H9 (cell line): Measurements from ENCODE around the gene SNHG17. TPM values are rescaled to one million over a fixed set of nuclear protein-coding genes. Genes with fewer than 3 reads are reported as not detected.

ENCODE experiments used
- DNase-seq: peaks from one replicate; pipeline ENCODE4 v3.0.0-alpha.2; 2017
- H2AFZ ChIP-seq: one replicate; pipeline ENCODE4 v1.6.1; 2013; ENCODE audit warnings: mild to moderate bottlenecking, low read length, control low read depth, moderate library complexity
- H2AK5ac ChIP-seq: 2 replicates; pipeline ENCODE4 v1.6.1; 2013; ENCODE audit warnings: low read length, control low read depth, mixed read lengths; ENCODE audit not compliant: insufficient read length
- H2BK120ac ChIP-seq: one replicate; pipeline ENCODE4 v1.6.1; 2013; ENCODE audit warnings: low read depth, mild to moderate bottlenecking, low read length, control low read depth, inconsistent platforms; ENCODE audit not compliant: poor library complexity, severe bottlenecking
- H2BK12ac ChIP-seq: 2 replicates; pipeline ENCODE4 v1.6.1; 2013; ENCODE audit warnings: low read length, control low read depth, mixed read lengths, low read depth; ENCODE audit not compliant: insufficient read length
- H2BK15ac ChIP-seq: 2 replicates; pipeline ENCODE4 v1.6.1; 2013; ENCODE audit warnings: low read depth, low read length, control low read depth
- H2BK20ac ChIP-seq: one replicate; pipeline ENCODE4 v1.6.1; 2013; ENCODE audit warnings: low read depth, mild to moderate bottlenecking, low read length, control low read depth, inconsistent platforms; ENCODE audit not compliant: poor library complexity, severe bottlenecking
- H2BK5ac ChIP-seq: 2 replicates; pipeline ENCODE4 v1.6.1; 2013; ENCODE audit warnings: low read length, control low read depth, mixed read lengths; ENCODE audit not compliant: insufficient read length
- H3K14ac ChIP-seq: 2 replicates; pipeline ENCODE4 v1.6.1; 2013; ENCODE audit warnings: low read length, control low read depth; ENCODE audit not compliant: insufficient read depth
- H3K18ac ChIP-seq: 2 replicates; pipeline ENCODE4 v1.6.1; 2013; ENCODE audit warnings: low read depth, mild to moderate bottlenecking, mixed read lengths, low read length, control low read depth; ENCODE audit not compliant: insufficient read length
- H3K23ac ChIP-seq: 2 replicates; pipeline ENCODE4 v1.6.1; 2013; ENCODE audit warnings: low read length, control low read depth, mixed read lengths, low read depth; ENCODE audit not compliant: insufficient read length
- H3K23me2 ChIP-seq: 2 replicates; pipeline ENCODE4 v1.6.1; 2013; ENCODE audit warnings: low read depth, mild to moderate bottlenecking, mixed read lengths, low read length, control low read depth; ENCODE audit not compliant: insufficient read length, poor library complexity, severe bottlenecking
- H3K27ac ChIP-seq: 2 replicates; pipeline ENCODE4 v1.5.1; 2013; ENCODE audit warnings: low read length, control low read depth, mixed read lengths, low read depth; ENCODE audit not compliant: insufficient read length
- H3K27me3 ChIP-seq: 2 replicates; pipeline ENCODE4 v1.6.1; 2013; ENCODE audit warnings: low read length, control low read depth, inconsistent platforms; ENCODE audit not compliant: insufficient read depth
- H3K4ac ChIP-seq: 2 replicates; pipeline ENCODE4 v1.6.1; 2013; ENCODE audit warnings: low read depth, mild to moderate bottlenecking, control low read depth, inconsistent platforms, low read length, moderate library complexity
- H3K4me1 ChIP-seq: 2 replicates; pipeline ENCODE4 v1.6.1; 2013; ENCODE audit warnings: low read length, control low read depth, inconsistent platforms; ENCODE audit not compliant: insufficient read depth
- H3K4me2 ChIP-seq: 2 replicates; pipeline ENCODE4 v1.6.1; 2013; ENCODE audit warnings: low read length, control low read depth, mixed read lengths; ENCODE audit not compliant: insufficient read length, insufficient read depth
- H3K56ac ChIP-seq: 2 replicates; pipeline ENCODE4 v1.6.1; 2013; ENCODE audit warnings: low read depth, mild to moderate bottlenecking, mixed read lengths, low read length, control low read depth; ENCODE audit not compliant: insufficient read length
- H3K79me1 ChIP-seq: 2 replicates; pipeline ENCODE4 v1.6.1; 2013; ENCODE audit warnings: low read depth, mild to moderate bottlenecking, moderate library complexity, low read length, control low read depth, inconsistent platforms; ENCODE audit not compliant: insufficient read depth, poor library complexity, severe bottlenecking
- H3K79me2 ChIP-seq: 2 replicates; pipeline ENCODE4 v1.6.1; 2013; ENCODE audit warnings: low read length, control low read depth, inconsistent platforms; ENCODE audit not compliant: insufficient read depth
- H3K9ac ChIP-seq: 2 replicates; pipeline ENCODE4 v1.6.1; 2013; ENCODE audit warnings: low read length, control low read depth, mixed read lengths; ENCODE audit not compliant: insufficient read length; ENCODE audit errors: extremely low read depth
- H3K9me3 ChIP-seq: one replicate; pipeline ENCODE4 v1.6.1; 2013; ENCODE audit warnings: low read depth, low read length, inconsistent platforms; ENCODE audit not compliant: control insufficient read depth
- H3T11ph ChIP-seq: one replicate; pipeline ENCODE4 v1.6.1; 2013; ENCODE audit warnings: mild to moderate bottlenecking, low read length, control low read depth, inconsistent platforms
- H4K20me1 ChIP-seq: one replicate; pipeline ENCODE4 v1.6.1; 2013; ENCODE audit not compliant: control insufficient read depth, insufficient read length, insufficient read depth
- H4K5ac ChIP-seq: 2 replicates; pipeline ENCODE4 v1.6.1; 2013; ENCODE audit warnings: low read depth, mild to moderate bottlenecking, mixed read lengths, low read length, control low read depth; ENCODE audit not compliant: insufficient read length
- H4K8ac ChIP-seq: replicated peaks from 2 replicates; pipeline ENCODE4 v1.6.1; 2013; ENCODE audit warnings: low read length, control low read depth, mixed read lengths, low read depth; ENCODE audit not compliant: insufficient read length
- H4K91ac ChIP-seq: 2 replicates; pipeline ENCODE4 v1.6.1; 2013; ENCODE audit warnings: low read depth, mild to moderate bottlenecking, moderate library complexity, mixed read lengths, low read length, control low read depth; ENCODE audit not compliant: insufficient read length
- H3K27ac Mint-ChIP-seq, 3 experiments: 2 replicates in 2 of 3; 3 replicates in 1 of 3; pipeline ENCODE4 v1.8.0; 2020 to 2021; ENCODE audit warnings: mixed read lengths in 3 of 3, mild to moderate bottlenecking in 1 of 3, moderate library complexity in 1 of 3
- H3K27me3 Mint-ChIP-seq: 2 replicates; pipeline ENCODE4 v1.8.0; 2021; ENCODE audit warnings: low read depth, mild to moderate bottlenecking, moderate library complexity, mixed read lengths
- H3K36me3 Mint-ChIP-seq, 3 experiments: 2 replicates in 2 of 3; 3 replicates in 1 of 3; pipeline ENCODE4 v1.8.0; 2020 to 2021; ENCODE audit warnings: low read depth in 3 of 3, mixed read lengths in 3 of 3; ENCODE audit not compliant: insufficient read depth in 1 of 3
- H3K4me1 Mint-ChIP-seq, 2 experiments: 2 replicates each; pipeline ENCODE4 v1.8.0; 2020; ENCODE audit warnings: mixed read lengths in 2 of 2
- H3K4me3 Mint-ChIP-seq, 2 experiments: 2 replicates in 1 of 2; 3 replicates in 1 of 2; pipeline ENCODE4 v1.8.0; 2020 to 2021; ENCODE audit warnings: mild to moderate bottlenecking in 2 of 2, mixed read lengths in 2 of 2, moderate library complexity in 1 of 2
- H3K9me3 Mint-ChIP-seq, 2 experiments: 2 replicates in 1 of 2; 3 replicates in 1 of 2; pipeline ENCODE4 v1.8.0; 2020; ENCODE audit warnings: mild to moderate bottlenecking in 2 of 2, mixed read lengths in 2 of 2, moderate library complexity in 1 of 2
- CTCF ChIP-seq: fragments of 200-600 bp; sonication (generic); conservative IDR thresholded peaks from 3 replicates; pipeline ENCODE4 v1.8.0; 2021; ENCODE audit warnings: antibody characterized with exemption, mild to moderate bottlenecking
- WGBS: extraction: QIAGEN DNeasy Blood & Tissue Kit; methylation state at CpG from one replicate; pipeline ENCODE4 v1.1.7; 2013; ENCODE audit warnings: missing lambda C conversion rate, low lambda C conversion rate, mixed read lengths; ENCODE audit not compliant: insufficient read length; ENCODE audit errors: extremely low coverage; 5-methylcytosine and 5-hydroxymethylcytosine counted together
- total RNA-seq: library from RNA; stranded (reverse); gene quantifications from 2 replicates; pipeline ENCODE4 v1.2.1, GENCODE V29; 2021

Gene SNHG17
- total RNA-seq, 1 experiment from 2014 or later, result 70.1 TPM

- H3K23me2 ChIP-seq, result peaks cover 9% of the 10 kb centered on the region
- no peak overlapping the region for H3K23ac ChIP-seq
- WGBS, result no CpG with 5 or more reads among the region's 56 CpGs
- H3K27ac ChIP-seq, result no peak overlapping the region
- H3K79me2 ChIP-seq, result no peaks in the 10 kb centered on the region; the same call in 1 of the 2 replicates
- DNase-seq, result peak; percentile 91
- H4K20me1 ChIP-seq, result no peaks in the 10 kb centered on the region
- peaks cover 15 to 22% of the 10 kb centered on the region in 2 experiments for H3K4me1 Mint-ChIP-seq
- H3K14ac ChIP-seq, result peak overlapping the region; percentile 83
- peak overlapping the region; percentile 71 for H3K9ac ChIP-seq
- H2BK5ac ChIP-seq, result no peak overlapping the region
- peaks cover 20 to 34% (median 30%) of the 10 kb centered on the region in 3 experiments; a peak in 6 of 7 replicates for H3K36me3 Mint-ChIP-seq
- H4K91ac ChIP-seq, result no peak overlapping the region
- no peak overlapping the region for H2AK5ac ChIP-seq
- no peaks in the 10 kb centered on the region for H3K27me3 ChIP-seq
- peak overlapping the region; percentile 8 for H3K18ac ChIP-seq
- H3T11ph ChIP-seq, result no peak overlapping the region
- H3K4me2 ChIP-seq, result peak overlapping the region; percentile 74
- H3K4me3 Mint-ChIP-seq, result peak overlapping the region; percentile 76 to 84
- peak overlapping the region; percentile 96 for H2AFZ ChIP-seq
- H3K4ac ChIP-seq, result no peak overlapping the region; the same call in 1 of the 2 replicates
- H3K4me1 ChIP-seq, result no peaks in the 10 kb centered on the region
- peak; percentile 99 for TF ChIP-seq CTCF
- H4K8ac ChIP-seq, result no peak overlapping the region
- no peak overlapping the region for H2BK15ac ChIP-seq
- H3K56ac ChIP-seq, result no peak overlapping the region
- H3K9me3 Mint-ChIP-seq, result no peaks in the 10 kb centered on the region
- H3K27ac Mint-ChIP-seq, result peak overlapping the region in 1 of 3 experiments; percentile 74; a peak in 3 of 7 replicates
- H2BK20ac ChIP-seq, result no peak overlapping the region
- H3K79me1 ChIP-seq, result peaks cover 2% of the 10 kb centered on the region
- peaks cover 3% of the 10 kb centered on the region for H3K27me3 Mint-ChIP-seq
- no peaks in the 10 kb centered on the region for H3K9me3 ChIP-seq
- H4K5ac ChIP-seq, result no peak overlapping the region
- H2BK12ac ChIP-seq, result no peak overlapping the region
- H2BK120ac ChIP-seq, result no peak overlapping the region
These were observed 11.5 kb upstream of the SNHG17 start for GRCh38 chr20:38446441-38447209.
